Activated CD8-positive, alpha-beta memory T cell treated with anti-CD3 and anti-CD28 coated beads for 24 hours (primary cell): ENCODE results near the gene NSFL1C.
"Not testable (repeated sequence)": the region's sequence is repeated elsewhere in the genome, so short reads cannot be mapped to it uniquely, and the experiment has no call there.

Experiments used
- DNase-seq: peaks from one replicate; pipeline ENCODE4 v3.0.0-alpha.2; 2020

NSFL1C gene

GRCh38 chr20:1466211-1467081 lies at the start of gene NSFL1C:
TSS of gene NSFL1C (minus strand) at chr20:1466849. CDS start at chr20:1466824, 25 bp downstream.
- DNase-seq = peak; percentile 99

- DNase-seq = no peak
Observed at GRCh38 chr20:1513801-1514200, 47.2 kb upstream of the NSFL1C start.

- no peak for DNase-seq
Observed at GRCh38 chr20:1509237-1509636, 42.6 kb upstream of the NSFL1C start.

- DNase-seq = no peak
Observed at GRCh38 chr20:1508574-1508973, 41.9 kb upstream of the NSFL1C start.

- no peak for DNase-seq
Observed at GRCh38 chr20:1507276-1507675, 40.6 kb upstream of the NSFL1C start.

GRCh38 chr20:1505871-1506270 lies 39.2 kb upstream of the NSFL1C start:
- no peak for DNase-seq

GRCh38 chr20:1505361-1505760 lies 38.7 kb upstream of the NSFL1C start:
- DNase-seq = no peak

- DNase-seq = peak; percentile 82
Observed at GRCh38 chr20:1503564-1504227, 37.0 kb upstream of the NSFL1C start.

GRCh38 chr20:1500496-1500895 lies 33.8 kb upstream of the NSFL1C start:
- no peak for DNase-seq

- no peak for DNase-seq
Observed at GRCh38 chr20:1499528-1500420, 33.1 kb upstream of the NSFL1C start.

GRCh38 chr20:1497371-1497770 lies 30.7 kb upstream of the NSFL1C start:
- not testable (repeated sequence) for DNase-seq

- no peak for DNase-seq
Observed at GRCh38 chr20:1496930-1497329, 30.3 kb upstream of the NSFL1C start.

GRCh38 chr20:1494436-1494835 lies 27.8 kb upstream of the NSFL1C start:
- DNase-seq = no peak

GRCh38 chr20:1493536-1493935 lies 26.9 kb upstream of the NSFL1C start:
- no peak for DNase-seq

- DNase-seq = no peak
Observed at GRCh38 chr20:1491860-1492642, 25.4 kb upstream of the NSFL1C start.

- no peak for DNase-seq
Observed at GRCh38 chr20:1491281-1491840, 24.7 kb upstream of the NSFL1C start, which contains the start of gene SIRPB2. TSS of gene SIRPB2 (minus strand) at chr20:1491420. CDS start at chr20:1491359, 61 bp downstream.

- DNase-seq = no peak
Observed at GRCh38 chr20:1490643-1491195, 24.1 kb upstream of the NSFL1C start.

GRCh38 chr20:1489764-1490436 lies 23.3 kb upstream of the NSFL1C start:
- DNase-seq = no peak

- no peak for DNase-seq
Observed at GRCh38 chr20:1489325-1489724, 22.7 kb upstream of the NSFL1C start.

- DNase-seq = no peak
Observed at GRCh38 chr20:1486566-1486965, 19.9 kb upstream of the NSFL1C start.
